Fibroblast of lung (primary cell): ENCODE measurements around the gene OR1C1. TPM values are rescaled to one million over a fixed set of nuclear protein-coding genes. Genes with fewer than 3 reads are reported as not detected.
"Not testable (repeated sequence)": the region's sequence is repeated elsewhere in the genome, so short reads cannot be mapped to it uniquely, and the experiment has no call there.

Experiments
- DNase-seq, 2 donors: peaks; one replicate each; pipeline versions ENCODE4 v3.0.0 to v3.0.0-alpha.2; 2010; ENCODE audit warnings: low read depth in 2 of 2
- H2AFZ ChIP-seq: 2 replicates; pipeline ENCODE4 v1.5.1; 2012; ENCODE audit warnings: low read length, control low read depth, inconsistent platforms
- H3K27ac ChIP-seq: 2 replicates; pipeline ENCODE4 v1.5.1; 2011; ENCODE audit warnings: low read length, control low read depth; ENCODE audit not compliant: insufficient read depth
- H3K27me3 ChIP-seq: 2 replicates; pipeline ENCODE4 v1.5.1; 2011; ENCODE audit warnings: mild to moderate bottlenecking, low read length; ENCODE audit not compliant: control insufficient read depth, insufficient read depth
- H3K36me3 ChIP-seq: 2 replicates; pipeline ENCODE4 v1.5.1; 2011; ENCODE audit warnings: low read length; ENCODE audit not compliant: control insufficient read depth, insufficient read depth
- H3K4me1 ChIP-seq: 2 replicates; pipeline ENCODE4 v1.5.1; 2011; ENCODE audit warnings: low read length; ENCODE audit not compliant: control insufficient read depth, insufficient read depth; ENCODE audit errors: extremely low read depth
- H3K4me2 ChIP-seq: 2 replicates; pipeline ENCODE4 v1.5.1; 2011; ENCODE audit warnings: low read length, control low read depth; ENCODE audit not compliant: insufficient read depth; ENCODE audit errors: extremely low read depth
- H3K4me3 ChIP-seq, 4 experiments: fragments of 200-600 bp in 1 of 4; sonication (generic) in 1 of 4; replicated peaks in 1 of 4; 2 replicates each; pipeline ENCODE4 v1.5.1; 2011 to 2016; ENCODE audit warnings: low read length in 4 of 4, low read depth in 3 of 4, mild to moderate bottlenecking in 3 of 4, control low read depth in 2 of 4, inconsistent platforms in 1 of 4, mixed read lengths in 1 of 4; ENCODE audit not compliant: insufficient read depth in 1 of 4; ENCODE audit errors: control extremely low read depth in 1 of 4
- H3K79me2 ChIP-seq: 2 replicates; pipeline ENCODE4 v1.5.1; 2012; ENCODE audit warnings: mild to moderate bottlenecking, low read length, inconsistent platforms; ENCODE audit not compliant: control insufficient read depth, insufficient read depth
- H3K9ac ChIP-seq: 2 replicates; pipeline ENCODE4 v1.5.1; 2011; ENCODE audit warnings: mild to moderate bottlenecking, low read length, control low read depth; ENCODE audit not compliant: insufficient read depth
- H3K9me3 ChIP-seq: 2 replicates; pipeline ENCODE4 v1.5.1; 2012; ENCODE audit warnings: low read depth, low read length; ENCODE audit not compliant: control insufficient read depth, insufficient read depth
- H4K20me1 ChIP-seq: 2 replicates; pipeline ENCODE4 v1.5.1; 2011; ENCODE audit warnings: low read length; ENCODE audit not compliant: control insufficient read depth, insufficient read depth; ENCODE audit errors: extremely low read depth
- CTCF ChIP-seq, 2 donors: IDR thresholded peaks in 1 of 2; conservative IDR thresholded peaks in 1 of 2; 1 replicate in 1 of 2; 2 replicates in 1 of 2; pipeline ENCODE4 v1.5.1; 2011 to 2012; ENCODE audit warnings: low read length in 2 of 2, control low read depth in 1 of 2, inconsistent platforms in 1 of 2, low read depth in 1 of 2, mild to moderate bottlenecking in 1 of 2
- EZH2 ChIP-seq: IDR thresholded peaks from 2 replicates; pipeline ENCODE4 v1.5.1; 2012; ENCODE audit warnings: low read length, control low read depth, mild to moderate bottlenecking; ENCODE audit errors: missing control alignments
- polyA plus RNA-seq, 2 donors: library from polyadenylated mRNA; depleted of rRNA in 1 of 2; stranded (reverse) in 1 of 2; unstranded in 1 of 2; fragments of >200 nt; gene quantifications; 2 replicates each; pipeline ENCODE4 v1.2.1, GENCODE V29; 2011 to 2012; ENCODE audit warnings: missing spikeins in 1 of 2
- total RNA-seq: library from RNA; depleted of rRNA; stranded (reverse); fragments of >200 nt; gene quantifications from 2 replicates; pipeline ENCODE4 v1.2.1, GENCODE V29; 2014

Gene OR1C1
- total and polyA plus RNA-seq, 2 donors (not counting 1 experiment from before 2014, with no cell fraction given): not detected

- Histone ChIP-seq H4K20me1 (no peaks in the 10 kb centered on the region), H3K4me3 (no peak within 1 kb of the TSS), H3K4me1 (no peaks in the 10 kb centered on the region), H3K27ac (no peak within 1 kb of the TSS), H3K9ac (no peak within 1 kb of the TSS), H3K79me2 (no peaks in the 10 kb centered on the region), H3K27me3 (no peaks in the 10 kb centered on the region), H3K36me3 (no peaks in the 10 kb centered on the region), H3K9me3 (no peaks in the 10 kb centered on the region), H3K4me2 (no peak within 1 kb of the TSS), H2AFZ (no peak within 1 kb of the TSS)
- DNase-seq: no peak
- no peak for TF ChIP-seq EZH2
- no peak for TF ChIP-seq CTCF (conservative IDR thresholded peaks at IDR 0.05 in 1 of 2, IDR thresholded peaks at IDR 0.05 in 1 of 2; ENCODE audit: low read depth in 1 of 2, low read length in 2 of 2)
These were observed 43.8 kb downstream of the OR1C1 start, which contains the start of gene OR6F1 for GRCh38 chr1:247716546-247716945. Gene OR6F1 (minus strand): TSS chr1:247716646. CDS start chr1:247712755, 3,891 bp downstream.

- DNase-seq: no peak
- Histone ChIP-seq H4K20me1 (no peaks in the 10 kb centered on the region), H3K4me2 (no peak overlapping the region), H3K27ac (no peak overlapping the region), H2AFZ (no peak overlapping the region), H3K27me3 (no peaks in the 10 kb centered on the region), H3K79me2 (no peaks in the 10 kb centered on the region), H3K4me1 (no peaks in the 10 kb centered on the region), H3K36me3 (no peaks in the 10 kb centered on the region), H3K4me3 (no peak overlapping the region), H3K9ac (no peak overlapping the region), H3K9me3 (no peaks in the 10 kb centered on the region)
- TF ChIP-seq CTCF (conservative IDR thresholded peaks at IDR 0.05 in 1 of 2, IDR thresholded peaks at IDR 0.05 in 1 of 2; ENCODE audit: low read depth in 1 of 2, low read length in 2 of 2) (no peak), EZH2 (no peak)
These were observed 46.6 kb downstream of the OR1C1 start for GRCh38 chr1:247713753-247714152.

DNA sequence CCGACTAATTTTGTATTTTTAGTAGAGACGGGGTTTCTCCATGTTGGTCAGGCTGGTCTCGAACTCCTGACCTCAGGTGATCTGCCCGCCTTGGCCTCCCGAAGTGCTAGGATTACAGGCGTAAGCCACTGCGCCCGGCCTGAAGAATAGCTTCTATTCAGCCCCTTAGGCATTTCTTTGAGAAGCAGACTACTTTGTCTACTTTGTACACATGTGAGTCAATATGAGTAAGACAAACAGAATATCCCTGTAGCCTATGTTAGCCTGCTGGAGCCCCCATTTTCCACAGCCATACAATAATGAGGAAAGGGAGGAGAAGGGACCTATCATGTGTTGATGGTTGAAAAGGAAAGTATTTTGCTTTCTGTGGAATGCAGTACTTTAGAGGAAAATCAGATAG is 49.7 kb downstream of the OR1C1 start:
- not testable (repeated sequence) for DNase-seq, H3K4me2 ChIP-seq, H4K20me1 ChIP-seq, H3K4me1 ChIP-seq, H3K9me3 ChIP-seq, H3K4me3 ChIP-seq, H3K79me2 ChIP-seq, H2AFZ ChIP-seq, H3K36me3 ChIP-seq, H3K27ac ChIP-seq, H3K27me3 ChIP-seq, H3K9ac ChIP-seq

Other genes starting within 250 kb of the OR1C1 start
- gene OR2C3, start 224.1 kb downstream of the OR1C1 start, total RNA-seq: not detected in 2 replicates
- gene OR2C3, start 224.1 kb downstream of the OR1C1 start, polyA plus RNA-seq: not detected in 2 replicates
- not detected in 2 replicates for gene GCSAML, start 211.4 kb downstream of the OR1C1 start, total RNA-seq
- gene GCSAML, start 211.4 kb downstream of the OR1C1 start, polyA plus RNA-seq: not detected in 2 replicates
- gene OR2G2, start 172.2 kb downstream of the OR1C1 start, total RNA-seq: not detected in 2 replicates
- not detected in 2 replicates for gene OR2G2, start 172.2 kb downstream of the OR1C1 start, polyA plus RNA-seq
- not detected in 2 replicates for gene OR2G3, start 155.0 kb downstream of the OR1C1 start, total RNA-seq
- gene OR2G3, start 155.0 kb downstream of the OR1C1 start, polyA plus RNA-seq: not detected in 2 replicates
- not detected in 2 replicates for gene OR13G1, start 80.8 kb downstream of the OR1C1 start, total RNA-seq
- not detected in 2 replicates for gene OR13G1, start 80.8 kb downstream of the OR1C1 start, polyA plus RNA-seq
- not detected in 2 replicates for gene OR6F1, start 43.9 kb downstream of the OR1C1 start, total RNA-seq
- gene OR6F1, start 43.9 kb downstream of the OR1C1 start, polyA plus RNA-seq: not detected in 2 replicates
- gene OR14K1, start 21.9 kb downstream of the OR1C1 start, total RNA-seq: not detected in 2 replicates
- not detected in 2 replicates for gene OR14K1, start 21.9 kb downstream of the OR1C1 start, polyA plus RNA-seq
- not detected in 2 replicates for gene OR14A2, start 12.4 kb downstream of the OR1C1 start, total RNA-seq
- gene OR14A2, start 12.4 kb downstream of the OR1C1 start, polyA plus RNA-seq: not detected in 2 replicates
- gene OR14A16, start 63.6 kb upstream of the OR1C1 start, total RNA-seq: not detected in 2 replicates
- not detected in 2 replicates for gene OR14A16, start 63.6 kb upstream of the OR1C1 start, polyA plus RNA-seq
- not detected in 2 replicates for gene OR11L1, start 81.3 kb upstream of the OR1C1 start, total RNA-seq
- not detected in 2 replicates for gene OR11L1, start 81.3 kb upstream of the OR1C1 start, polyA plus RNA-seq
- under 0.01 and 0.50 TPM in 2 replicates for gene TRIM58, start 96.6 kb upstream of the OR1C1 start, total RNA-seq
- gene TRIM58, start 96.6 kb upstream of the OR1C1 start, polyA plus RNA-seq: 0.47 and 3.5 TPM in 2 replicates
- gene OR2W3, start 135.0 kb upstream of the OR1C1 start, total RNA-seq: not detected in 2 replicates
- gene OR2W3, start 135.0 kb upstream of the OR1C1 start, polyA plus RNA-seq: 0.42 and 3.2 TPM in 2 replicates
- gene OR2T8, start 159.7 kb upstream of the OR1C1 start, total RNA-seq: not detected in 2 replicates
- 0.09 TPM in 1 of 2 replicates, not detected in the other for gene OR2T8, start 159.7 kb upstream of the OR1C1 start, polyA plus RNA-seq
- gene OR2AJ1, start 164.3 kb upstream of the OR1C1 start, total RNA-seq: not detected in 2 replicates
- not detected in 2 replicates for gene OR2AJ1, start 164.3 kb upstream of the OR1C1 start, polyA plus RNA-seq
- gene OR2L8, start 188.3 kb upstream of the OR1C1 start, total RNA-seq: 0.17 TPM in 1 of 2 replicates, not detected in the other
- not detected in 2 replicates for gene OR2L8, start 188.3 kb upstream of the OR1C1 start, polyA plus RNA-seq
- gene OR2AK2, start 204.7 kb upstream of the OR1C1 start, total RNA-seq: not detected in 2 replicates
- gene OR2AK2, start 204.7 kb upstream of the OR1C1 start, polyA plus RNA-seq: not detected in 2 replicates